PC-9 (cell line): Measurements from ENCODE around the gene HESX1. TPM values are rescaled to one million over a fixed set of nuclear protein-coding genes. Genes with fewer than 3 reads are reported as not detected.

Experiments
- BruUV-seq: library from RNA; stranded (reverse); fragments of 400-500 nt; replicated peaks from 2 replicates; lab custom pipeline; 2021; lab: Mats Ljungman, UMichigan
- CTCF ChIA-PET: fragments of 300-600 bp; sonication (Branson Sonifier 250); formaldehyde crosslinking; loops from one replicate; lab custom pipeline; 2022; ENCODE audit warnings: antibody characterized with exemption; lab: Charles Lee
- POLR2A ChIA-PET: fragments of 300-600 bp; sonication (Branson Sonifier 250); formaldehyde crosslinking; loops from one replicate; lab custom pipeline; 2022; ENCODE audit warnings: antibody characterized with exemption; ENCODE audit not compliant: unreplicated experiment; lab: Charles Lee
- DNase-seq, 2 experiments: peaks; one replicate each; pipeline versions ENCODE4 v3.0.0 to v3.0.0-alpha.2; 2015 to 2022; ENCODE audit warnings: mixed read lengths in 1 of 2
- H2AFZ ChIP-seq: fragments of 200-600 bp; sonication (generic); 2 replicates; pipeline ENCODE4 v1.8.1; 2017; ENCODE audit warnings: antibody characterized with exemption
- H3F3A ChIP-seq: fragments of 200-600 bp; sonication (generic); 2 replicates; pipeline ENCODE4 v1.8.1; 2017; ENCODE audit warnings: antibody characterized with exemption, mild to moderate bottlenecking, low read depth; ENCODE audit not compliant: insufficient read depth
- H3K27ac ChIP-seq: fragments of 200-600 bp; sonication (generic); 2 replicates; pipeline ENCODE4 v1.6.1; 2016; ENCODE audit warnings: mixed run types
- H3K27me3 ChIP-seq: fragments of 200-600 bp; sonication (generic); 2 replicates; pipeline ENCODE4 v1.6.1; 2016; ENCODE audit warnings: low read depth, mixed run types; ENCODE audit not compliant: insufficient read depth
- H3K36me3 ChIP-seq: fragments of 200-600 bp; sonication (generic); 2 replicates; pipeline ENCODE4 v1.6.1; 2016; ENCODE audit warnings: low read depth, mixed run types
- H3K4me1 ChIP-seq: fragments of 200-600 bp; sonication (generic); replicated peaks from 2 replicates; pipeline ENCODE4 v1.6.1; 2016; ENCODE audit warnings: mixed run types; ENCODE audit not compliant: insufficient read depth
- H3K4me2 ChIP-seq: fragments of 200-600 bp; sonication (generic); 2 replicates; pipeline ENCODE4 v1.6.1; 2017; ENCODE audit warnings: mixed run types
- H3K4me3 ChIP-seq: fragments of 200-600 bp; sonication (generic); 2 replicates; pipeline ENCODE4 v1.6.1; 2016; ENCODE audit warnings: mixed run types
- H3K79me2 ChIP-seq: fragments of 200-600 bp; sonication (generic); 2 replicates; pipeline ENCODE4 v1.6.1; 2017; ENCODE audit warnings: low read depth, mixed run types
- H3K9me2 ChIP-seq: fragments of 200-600 bp; sonication (generic); 2 replicates; pipeline ENCODE4 v1.8.1; 2017; ENCODE audit warnings: mild to moderate bottlenecking; ENCODE audit not compliant: insufficient read depth
- H3K9me3 ChIP-seq: fragments of 200-600 bp; sonication (generic); 2 replicates; pipeline ENCODE4 v1.8.1; 2016; ENCODE audit warnings: low read depth; ENCODE audit not compliant: insufficient read depth
- H4K20me1 ChIP-seq: fragments of 200-600 bp; sonication (generic); 2 replicates; pipeline ENCODE4 v1.8.1; 2017; ENCODE audit not compliant: insufficient read depth
- EZH2 ChIP-seq: fragments of 200-600 bp; sonication (generic); IDR thresholded peaks from 2 replicates; pipeline ENCODE4 v1.8.0; 2017; ENCODE audit warnings: antibody characterized with exemption, low read depth
- intact Hi-C: fragments of 100-400 bp; cut with micrococcal nuclease; formaldehyde crosslinking; loops from one replicate; pipeline ENCODE4 v1.10.0; 2022; ENCODE audit not compliant: unreplicated experiment
- total RNA-seq: library from RNA; stranded (reverse); gene quantifications from 2 replicates; pipeline ENCODE4 v1.2.3, GENCODE V29; 2021
- TF ChIP-seq, protein P1 (sequence below): fragments of 200-600 bp; sonication (generic); conservative IDR thresholded peaks from 2 replicates; pipeline ENCODE4 v1.6.1; 2017; ENCODE audit warnings: mixed run types, antibody characterized with exemption, mild to moderate bottlenecking, moderate library complexity

HESX1 gene
- total RNA-seq, 1 experiment from 2014 or later: 4.4 TPM

- Histone ChIP-seq H3K4me2 (no peak overlapping the region), H3K36me3 (peaks cover 8% of the 10 kb centered on the region; the same call in 1 of the 2 replicates), H3K9me2 (no peaks in the 10 kb centered on the region), H3K9me3 (no peaks in the 10 kb centered on the region), H3K4me1 (peaks cover 15% of the 10 kb centered on the region), H3K4me3 (no peak overlapping the region), H3K27me3 (no peaks in the 10 kb centered on the region), H3K27ac (no peak overlapping the region), H3K79me2 (peaks cover 42% of the 10 kb centered on the region), H3F3A (peaks cover 11% of the 10 kb centered on the region; the same call in 1 of the 2 replicates), H2AFZ (no peak overlapping the region), H4K20me1 (peaks cover 22% of the 10 kb centered on the region)
- TF ChIP-seq, protein P1, sequence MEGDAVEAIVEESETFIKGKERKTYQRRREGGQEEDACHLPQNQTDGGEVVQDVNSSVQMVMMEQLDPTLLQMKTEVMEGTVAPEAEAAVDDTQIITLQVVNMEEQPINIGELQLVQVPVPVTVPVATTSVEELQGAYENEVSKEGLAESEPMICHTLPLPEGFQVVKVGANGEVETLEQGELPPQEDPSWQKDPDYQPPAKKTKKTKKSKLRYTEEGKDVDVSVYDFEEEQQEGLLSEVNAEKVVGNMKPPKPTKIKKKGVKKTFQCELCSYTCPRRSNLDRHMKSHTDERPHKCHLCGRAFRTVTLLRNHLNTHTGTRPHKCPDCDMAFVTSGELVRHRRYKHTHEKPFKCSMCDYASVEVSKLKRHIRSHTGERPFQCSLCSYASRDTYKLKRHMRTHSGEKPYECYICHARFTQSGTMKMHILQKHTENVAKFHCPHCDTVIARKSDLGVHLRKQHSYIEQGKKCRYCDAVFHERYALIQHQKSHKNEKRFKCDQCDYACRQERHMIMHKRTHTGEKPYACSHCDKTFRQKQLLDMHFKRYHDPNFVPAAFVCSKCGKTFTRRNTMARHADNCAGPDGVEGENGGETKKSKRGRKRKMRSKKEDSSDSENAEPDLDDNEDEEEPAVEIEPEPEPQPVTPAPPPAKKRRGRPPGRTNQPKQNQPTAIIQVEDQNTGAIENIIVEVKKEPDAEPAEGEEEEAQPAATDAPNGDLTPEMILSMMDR: no peak
- no peak for TF ChIP-seq EZH2
- DNase-seq: no peak
- POLR2A ChIA-PET: no interaction called here
- intact Hi-C loops: no loop called here
- CTCF ChIA-PET: interaction anchor here (0.6 kb wide), 1 partner anchor 68 kb away, joined by 4 read pairs; no protein-coding TSS in a partner anchor
- BruUV-seq: no TSS peak
Observed at GRCh38 chr3:57233799-57234198, 34.0 kb upstream of the HESX1 start.

GRCh38 chr3:57230006-57230405, 30.2 kb upstream of the HESX1 start:
- ChIA-PET POLR2A (interaction anchor here (0.6 to 0.7 kb wide), 2 partner anchors 8 to 27 kb away, joined by 3 to 4 read pairs; no protein-coding TSS in a partner anchor), CTCF (interaction anchor here (0.7 kb wide), 1 partner anchor 68 kb away, joined by 4 read pairs; no protein-coding TSS in a partner anchor)
- Histone ChIP-seq H3F3A (peaks cover 24% of the 10 kb centered on the region), H3K27me3 (no peaks in the 10 kb centered on the region), H3K4me3 (peak overlapping the region; percentile 66; the same call in 1 of the 2 replicates), H3K4me2 (peak overlapping the region; percentile 84), H3K9me3 (no peaks in the 10 kb centered on the region), H3K4me1 (peaks cover 27% of the 10 kb centered on the region), H3K36me3 (no peaks in the 10 kb centered on the region), H3K27ac (no peak overlapping the region), H4K20me1 (peaks cover 23% of the 10 kb centered on the region), H3K79me2 (peaks cover 50% of the 10 kb centered on the region), H3K9me2 (no peaks in the 10 kb centered on the region), H2AFZ (no peak overlapping the region)
- intact Hi-C loops: no loop called here
- no TSS peak for BruUV-seq
- TF ChIP-seq EZH2: no peak
- TF ChIP-seq, protein P1: no peak
- DNase-seq: no peak

- H3K9me2 ChIP-seq: no peaks in the 10 kb centered on the region
- peak overlapping the region; percentile 66 for H3K4me3 ChIP-seq
- H3K27me3 ChIP-seq: no peaks in the 10 kb centered on the region
- H3K27ac ChIP-seq: peak overlapping the region; percentile 31
- no TSS peak for BruUV-seq
- H3K79me2 ChIP-seq: peaks cover 42% of the 10 kb centered on the region
- H3F3A ChIP-seq: peaks cover 24% of the 10 kb centered on the region
- no peak for TF ChIP-seq EZH2
- POLR2A ChIA-PET: interaction anchor here (0.5 kb wide), 1 partner anchor 623 kb away, joined by 19 read pairs; no protein-coding TSS in a partner anchor
- no peaks in the 10 kb centered on the region for H3K36me3 ChIP-seq
- no peaks in the 10 kb centered on the region for H3K9me3 ChIP-seq
- H3K4me2 ChIP-seq: peak overlapping the region; percentile 84
- CTCF ChIA-PET: no interaction called here
- DNase-seq: peak in 1 of 2 experiments; percentile 33
- peaks cover 27% of the 10 kb centered on the region for H3K4me1 ChIP-seq
- intact Hi-C loops: loop anchor here (10.0 kb wide), 2 partner anchors 123 to 223 kb away; no protein-coding TSS in a partner anchor
- peak overlapping the region; percentile 80 for H2AFZ ChIP-seq
- H4K20me1 ChIP-seq: peaks cover 23% of the 10 kb centered on the region
Observed at GRCh38 chr3:57227930-57228751, 28.4 kb upstream of the HESX1 start.
